Activated gamma-delta T cell treated with Interleukin-2 at 50 U/mL for 16 hours (primary cell): ENCODE data around the gene GTF2E1.
"Not testable (repeated sequence)": the region's sequence is repeated elsewhere in the genome, so short reads cannot be mapped to it uniquely, and the experiment has no call there.

Experiments
- DNase-seq: peaks from one replicate; pipeline ENCODE4 v3.0.0-alpha.2; 2020

The GTF2E1 gene

GRCh38 chr3:120756061-120756460, 13.5 kb downstream of the GTF2E1 start:
- DNase-seq = no peak

- not testable (repeated sequence) for DNase-seq
These were observed 16.0 kb downstream of the GTF2E1 start for GRCh38 chr3:120758551-120758950.

GRCh38 chr3:120762615-120763014, 20.1 kb downstream of the GTF2E1 start:
- DNase-seq = no peak

DNA sequence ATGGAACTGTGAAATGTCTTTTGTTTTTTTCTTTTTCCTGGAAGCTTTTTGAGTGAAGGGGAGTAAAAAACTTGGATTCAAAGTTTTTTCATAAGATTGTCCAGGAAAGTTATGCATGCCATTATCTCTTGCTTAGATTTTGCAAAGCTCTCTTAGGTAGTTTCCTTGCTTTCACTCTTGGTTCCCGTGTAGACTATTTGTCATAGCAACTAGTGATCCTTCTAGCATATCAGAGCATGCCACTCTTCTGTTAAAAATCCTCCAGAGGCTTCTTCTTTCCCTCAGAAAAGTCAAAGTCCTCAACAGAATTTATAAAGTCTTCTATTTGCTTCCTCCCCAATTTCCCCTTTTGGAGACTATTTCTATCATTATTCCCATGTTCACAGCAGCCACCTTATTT, 21.1 kb downstream of the GTF2E1 start:
- DNase-seq = no peak

GRCh38 chr3:120764206-120764605, 21.7 kb downstream of the GTF2E1 start:
- DNase-seq = no peak

- no peak for DNase-seq
These were observed 23.4 kb downstream of the GTF2E1 start for GRCh38 chr3:120765830-120766493.

DNA sequence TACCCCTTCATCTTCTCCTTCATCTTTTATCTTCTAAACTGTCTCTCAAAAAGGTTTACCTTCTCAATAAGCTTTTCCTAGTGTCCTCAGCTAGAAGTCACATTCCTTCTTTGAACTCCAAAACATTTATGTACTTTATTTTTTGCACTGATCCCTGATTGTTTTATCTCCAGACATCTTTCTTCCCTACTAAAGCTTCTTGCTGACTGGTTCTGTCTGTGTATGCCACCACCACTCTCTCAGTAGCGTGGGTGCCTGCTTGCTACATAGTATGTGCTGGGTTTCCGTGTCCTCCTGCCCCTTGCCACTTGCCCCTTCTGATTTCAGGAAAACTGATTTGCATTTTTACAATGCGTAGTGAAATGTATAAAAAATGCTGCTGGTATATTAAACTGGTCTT, 24.0 kb downstream of the GTF2E1 start:
- DNase-seq = no peak

DNA sequence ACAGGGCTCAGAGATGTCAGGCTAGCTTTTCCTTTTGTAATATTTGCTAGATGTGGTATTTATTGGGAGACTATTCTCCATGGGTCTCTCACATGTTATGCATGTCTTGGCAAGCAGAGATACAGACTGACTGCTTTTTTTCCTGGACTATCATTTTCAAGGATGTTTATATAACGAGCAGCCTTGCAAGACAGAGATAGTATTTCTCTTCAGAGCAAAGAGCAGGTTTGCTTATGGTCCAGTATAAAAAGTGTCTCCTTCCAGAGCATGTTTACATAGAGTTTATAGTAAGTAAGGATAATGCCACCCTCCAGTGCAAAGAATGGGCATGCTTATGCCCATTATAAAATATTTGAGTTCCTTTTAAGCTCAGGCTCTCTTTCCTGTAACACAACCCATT, 24.6 kb downstream of the GTF2E1 start:
- no peak for DNase-seq

DNA sequence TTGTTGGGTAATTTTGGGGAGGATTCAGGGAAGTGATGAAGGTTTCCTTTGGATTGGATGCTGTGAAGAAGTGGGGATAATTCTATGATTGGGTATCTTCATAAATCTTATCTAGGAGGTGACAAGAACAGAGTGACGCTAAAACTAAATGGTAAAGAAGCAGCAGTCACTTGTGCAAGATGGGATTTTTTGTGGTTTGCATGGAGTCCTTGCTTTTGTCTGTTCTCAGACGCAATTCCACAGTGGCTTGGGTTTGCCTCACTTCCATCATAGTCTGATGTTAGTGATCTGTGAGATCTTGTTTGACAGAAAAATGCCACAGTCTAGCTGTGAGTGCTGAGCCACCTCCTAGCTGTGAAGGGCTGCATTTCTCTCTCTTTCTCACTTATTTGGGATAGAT, 26.9 kb downstream of the GTF2E1 start:
- no peak for DNase-seq

GRCh38 chr3:120770891-120771290, 28.3 kb downstream of the GTF2E1 start:
- no peak for DNase-seq

- no peak for DNase-seq
These were observed 29.5 kb downstream of the GTF2E1 start for GRCh38 chr3:120772081-120772480.

DNA sequence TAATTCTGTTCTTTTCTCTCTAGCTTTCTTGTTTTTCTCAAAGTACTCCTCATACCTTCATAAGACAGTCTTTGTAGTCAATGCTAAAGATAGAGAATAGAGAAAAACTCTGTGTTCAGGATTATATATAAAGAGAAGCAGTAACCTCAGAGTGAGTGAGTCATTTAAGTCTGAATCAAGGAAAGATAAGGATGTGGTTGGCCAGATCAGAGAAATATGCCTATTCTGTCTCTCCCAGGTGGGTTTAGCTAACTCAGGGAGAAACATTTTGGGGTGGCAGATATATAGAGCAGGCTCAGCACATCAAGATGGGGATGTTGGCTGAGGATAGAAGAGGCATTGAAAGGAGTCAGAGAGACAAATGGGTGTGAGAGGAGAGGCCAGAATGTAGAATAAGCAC, 31.4 kb downstream of the GTF2E1 start:
- no peak for DNase-seq

GRCh38 chr3:120775411-120775810, 32.9 kb downstream of the GTF2E1 start:
- DNase-seq = no peak

GRCh38 chr3:120778776-120779175, 36.2 kb downstream of the GTF2E1 start:
- DNase-seq = no peak

DNA sequence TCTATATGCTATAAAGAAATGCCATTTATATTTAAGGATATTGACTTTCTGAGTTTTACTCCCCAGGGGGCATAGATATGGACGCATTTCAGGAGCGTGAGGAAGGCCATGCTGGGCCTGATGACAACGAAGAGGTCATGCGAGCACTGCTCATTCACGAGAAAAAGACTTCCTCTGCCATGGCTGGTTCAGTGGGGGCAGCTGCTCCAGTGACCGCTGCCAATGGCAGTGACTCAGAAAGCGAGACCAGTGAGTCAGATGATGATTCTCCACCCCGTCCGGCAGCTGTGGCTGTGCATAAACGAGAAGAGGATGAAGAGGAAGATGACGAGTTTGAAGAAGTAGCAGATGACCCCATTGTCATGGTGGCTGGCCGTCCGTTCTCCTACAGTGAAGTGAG, 38.4 kb downstream of the GTF2E1 start:
- DNase-seq = no peak

- not testable (repeated sequence) for DNase-seq
These were observed 43.3 kb downstream of the GTF2E1 start for GRCh38 chr3:120785832-120786231.

- no peak for DNase-seq
These were observed 48.5 kb downstream of the GTF2E1 start for GRCh38 chr3:120791010-120791409.

- no peak for DNase-seq
These were observed 49.4 kb downstream of the GTF2E1 start for GRCh38 chr3:120791913-120792312.

DNA sequence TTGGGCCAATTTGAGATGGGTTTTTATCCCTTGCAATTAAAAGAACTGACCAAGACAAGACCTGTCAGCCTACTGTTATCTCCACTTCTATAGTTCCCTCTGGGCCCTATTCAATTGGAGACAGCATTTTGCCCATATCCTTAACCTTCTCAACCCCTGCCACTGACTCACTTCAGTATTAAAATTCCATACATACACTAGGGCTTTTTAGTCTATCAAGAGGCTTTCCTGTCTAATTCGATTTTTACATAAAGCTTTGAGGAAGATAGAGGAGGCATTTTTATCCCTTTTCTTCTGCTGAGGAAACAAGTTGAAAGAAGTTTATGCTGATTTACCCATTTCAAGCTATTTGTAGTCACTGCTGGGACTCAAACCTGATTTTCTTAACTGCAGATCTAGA, 51.1 kb downstream of the GTF2E1 start:
- DNase-seq = no peak

- peak; percentile 86 for DNase-seq
These were observed 52.6 kb downstream of the GTF2E1 start for GRCh38 chr3:120795017-120795648.

DNA sequence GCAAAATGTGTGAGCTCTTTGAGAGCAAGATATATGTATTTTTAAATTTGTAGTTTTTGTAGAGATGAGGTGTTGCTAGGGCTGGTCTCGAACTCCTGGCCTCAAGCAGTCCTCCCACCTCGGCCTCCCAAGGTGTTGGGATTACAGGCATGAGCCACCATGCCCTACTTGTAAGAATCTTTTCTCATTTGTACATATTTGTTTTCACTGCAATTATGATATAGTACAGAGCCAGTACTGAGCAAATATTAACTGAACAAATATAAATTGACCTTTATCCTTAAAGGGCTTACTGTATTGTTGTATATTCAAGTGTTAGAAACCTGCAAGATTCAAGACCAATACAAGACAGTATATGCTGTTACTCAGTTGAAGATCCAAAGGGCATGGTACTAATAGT, 53.4 kb downstream of the GTF2E1 start:
- DNase-seq = no peak

- no peak for DNase-seq
These were observed 54.4 kb downstream of the GTF2E1 start for GRCh38 chr3:120796976-120797375.

DNA sequence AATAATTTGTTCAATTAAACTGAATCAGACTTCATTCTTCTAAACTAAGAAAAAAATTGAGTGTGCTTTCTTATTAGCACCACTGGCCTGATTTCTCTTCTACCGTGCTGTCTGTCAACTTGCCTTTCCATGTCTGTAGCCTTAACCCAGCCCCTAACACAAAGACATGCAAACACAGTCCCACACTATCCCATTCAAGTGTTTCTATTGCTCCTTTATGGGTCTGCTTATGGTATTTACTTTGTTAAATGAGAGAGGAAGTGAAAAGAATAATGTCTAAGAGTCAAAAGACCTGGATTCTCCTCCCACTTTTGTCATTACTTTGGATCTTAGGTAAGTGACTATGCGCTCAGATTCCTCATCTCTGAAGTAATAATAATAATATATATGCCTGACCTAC, 55.3 kb downstream of the GTF2E1 start:
- no peak for DNase-seq

DNA sequence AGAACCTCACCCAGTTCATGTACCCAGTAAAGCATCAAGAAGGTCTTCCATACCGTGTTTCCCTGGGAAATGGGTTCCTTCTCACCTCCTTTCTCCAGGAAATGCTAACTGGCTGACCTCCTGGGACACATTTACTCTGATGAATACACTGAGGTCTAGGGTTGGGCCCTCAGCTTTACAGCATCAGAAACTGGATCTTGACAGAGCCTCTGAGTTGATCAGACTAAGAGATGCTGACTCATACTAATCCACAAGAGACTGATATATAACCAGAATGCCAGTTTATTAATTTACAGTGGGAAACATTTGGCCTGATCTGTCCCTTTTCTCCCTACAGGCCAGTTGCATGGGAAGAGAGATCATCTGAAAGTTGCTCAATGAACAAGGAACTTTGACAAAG, 55.8 kb downstream of the GTF2E1 start:
- no peak for DNase-seq

DNA sequence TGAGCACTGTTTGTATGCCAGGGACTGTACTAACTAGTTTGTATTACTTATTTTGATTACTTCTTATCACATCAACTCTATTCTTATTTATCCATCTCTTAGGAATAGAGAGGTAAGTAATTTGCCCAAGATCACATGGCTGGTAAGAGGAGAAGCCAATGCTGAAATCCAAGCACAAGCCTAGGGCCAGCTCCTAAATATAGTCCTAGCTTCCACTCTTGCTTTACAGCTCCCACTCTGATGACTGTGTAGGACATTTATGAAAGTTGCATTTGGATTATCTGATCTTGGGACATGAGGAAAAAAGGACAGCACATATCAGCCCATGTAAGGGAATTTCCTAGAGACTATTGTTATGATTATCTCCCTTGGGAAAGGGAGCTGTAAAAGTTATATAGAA, 58.1 kb downstream of the GTF2E1 start:
- DNase-seq = no peak
